Stimulated activated CD8-positive, alpha-beta memory T cell treated with anti-CD3 and anti-CD28 coated beads, Interleukin-7, amount 100 ng/mL, for 48 hours (primary cell): ENCODE results near the gene CHKB.
"Not testable (repeated sequence)": the region's sequence is repeated elsewhere in the genome, so short reads cannot be mapped to it uniquely, and the experiment has no call there.

Experiments used
- DNase-seq, 2 donors: peaks; one replicate each; pipeline ENCODE4 v3.0.0-alpha.2; 2020; ENCODE audit warnings: low read depth in 1 of 2; ENCODE audit errors: extremely low read depth in 1 of 2

Gene CHKB

DNA sequence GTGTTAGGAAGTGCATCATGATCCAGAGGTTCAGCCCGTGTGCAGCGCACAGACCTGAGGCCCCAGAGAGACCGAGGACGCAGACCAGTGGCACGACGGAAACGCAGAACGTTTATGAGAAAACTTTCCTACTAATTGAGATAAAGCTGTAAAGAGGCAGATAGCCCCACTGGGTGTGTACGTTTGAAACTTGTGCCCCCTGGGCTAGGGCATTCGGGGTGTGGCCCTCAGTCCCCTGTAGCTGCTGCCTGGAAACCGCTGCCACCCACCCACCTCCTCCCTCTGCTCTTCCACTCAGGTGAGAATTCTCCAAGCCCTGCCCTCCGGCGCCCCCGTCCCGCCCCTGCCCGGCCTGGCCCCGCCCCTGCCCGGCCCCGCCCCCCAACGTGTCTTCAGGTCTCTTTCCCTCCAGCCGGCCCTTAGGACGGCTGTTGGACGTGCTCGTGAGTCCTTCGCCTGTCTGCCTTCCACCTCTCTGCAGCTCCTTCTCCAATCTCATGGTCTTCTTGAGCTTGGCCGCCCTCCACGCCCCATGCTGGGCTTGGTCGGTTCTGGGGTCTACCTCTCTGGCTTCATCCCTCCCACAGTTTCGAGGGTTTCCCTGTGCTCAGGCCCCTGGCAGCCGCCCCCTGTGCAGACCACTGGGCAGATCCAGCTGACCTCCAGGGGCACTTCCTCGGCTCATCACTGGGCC lies 30.0 kb upstream of the CHKB start:
- no peak for DNase-seq

DNA sequence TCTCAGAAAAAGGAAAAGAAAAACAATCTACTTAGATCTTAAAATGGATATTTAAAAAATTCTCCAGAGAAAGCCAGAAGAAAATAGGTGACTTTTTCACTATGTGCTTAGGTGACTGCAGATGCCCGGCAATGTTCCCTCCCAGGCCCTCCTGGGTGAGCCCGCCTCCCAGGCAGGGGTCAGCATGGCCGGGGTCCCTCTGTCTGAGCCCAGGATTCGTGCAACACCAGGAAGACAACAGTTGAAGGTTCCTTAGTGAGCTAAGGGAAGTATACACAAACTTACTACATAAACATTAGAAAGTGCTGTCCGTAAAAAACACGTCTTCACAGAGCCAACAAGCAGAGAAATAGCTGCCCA lies 29.5 kb upstream of the CHKB start:
- no peak for DNase-seq

- DNase-seq = no peak
Measured at GRCh38 chr22:50611341-50612060, 28.9 kb upstream of the CHKB start.

GRCh38 chr22:50610581-50610980 lies 27.9 kb upstream of the CHKB start:
- no peak for DNase-seq

GRCh38 chr22:50610041-50610451 lies 27.4 kb upstream of the CHKB start:
- DNase-seq = no peak

GRCh38 chr22:50609599-50609998 lies 26.9 kb upstream of the CHKB start:
- DNase-seq = no peak

DNA sequence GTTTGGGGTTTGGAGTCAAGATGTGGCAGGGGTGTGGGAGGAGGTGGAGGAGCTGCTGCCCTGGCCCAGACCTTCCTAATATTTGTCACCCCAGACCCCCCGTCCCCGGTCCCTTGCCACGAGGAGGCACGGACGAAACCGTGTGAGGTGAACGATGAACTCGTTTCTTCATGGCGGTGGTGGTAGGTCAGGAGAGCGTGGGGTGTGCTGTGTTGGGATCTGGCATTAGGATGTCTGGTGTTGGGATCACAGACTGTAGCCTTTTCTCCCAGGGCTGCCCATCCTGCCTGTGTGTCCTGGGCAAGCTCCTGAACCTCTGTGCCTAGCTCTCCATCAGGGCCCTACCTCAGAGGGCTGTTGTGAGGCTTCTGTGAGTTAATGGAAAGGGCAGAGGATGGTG lies 26.3 kb upstream of the CHKB start:
- DNase-seq = no peak

DNA sequence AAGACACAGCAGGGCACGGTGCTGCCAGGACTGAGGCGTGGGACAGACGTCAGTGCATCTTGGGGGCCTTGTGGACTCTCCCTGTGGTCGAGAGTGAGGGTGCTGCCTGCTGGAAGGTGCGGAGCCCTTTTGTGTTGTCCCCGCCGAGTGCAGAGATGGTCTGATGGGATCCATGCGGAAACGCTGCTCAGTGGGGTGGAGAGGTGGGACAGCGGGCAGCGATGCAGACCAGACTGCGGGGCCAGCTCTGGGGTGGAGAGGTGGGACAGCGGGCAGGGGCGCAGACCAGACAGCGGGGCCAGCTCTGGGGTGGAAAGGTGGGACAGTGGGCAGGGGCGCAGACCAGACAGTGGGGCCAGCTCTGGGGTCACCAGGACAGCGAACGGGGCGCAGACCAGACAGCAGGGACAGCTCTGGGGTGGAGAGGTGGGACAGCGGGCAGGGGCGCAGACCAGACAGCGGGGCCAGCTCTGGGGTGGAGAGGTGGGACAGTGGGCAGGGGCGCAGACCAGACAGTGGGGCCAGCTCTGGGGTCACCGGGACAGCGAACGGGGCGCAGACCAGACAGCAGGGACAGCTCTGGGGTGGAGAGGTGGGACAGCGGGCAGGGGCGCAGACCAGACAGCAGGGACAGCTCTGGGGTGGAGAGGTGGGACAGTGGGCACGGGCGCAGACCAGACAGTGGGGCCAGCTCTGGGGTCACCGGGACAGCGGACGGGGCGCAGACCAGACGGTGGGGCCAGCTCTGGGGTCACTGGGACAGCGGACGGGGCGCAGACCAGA lies 25.6 kb upstream of the CHKB start:
- not testable (repeated sequence) for DNase-seq

GRCh38 chr22:50607659-50608020 lies 25.0 kb upstream of the CHKB start:
- DNase-seq = no peak

- no peak for DNase-seq
Measured at GRCh38 chr22:50606946-50607658, 24.5 kb upstream of the CHKB start.

DNA sequence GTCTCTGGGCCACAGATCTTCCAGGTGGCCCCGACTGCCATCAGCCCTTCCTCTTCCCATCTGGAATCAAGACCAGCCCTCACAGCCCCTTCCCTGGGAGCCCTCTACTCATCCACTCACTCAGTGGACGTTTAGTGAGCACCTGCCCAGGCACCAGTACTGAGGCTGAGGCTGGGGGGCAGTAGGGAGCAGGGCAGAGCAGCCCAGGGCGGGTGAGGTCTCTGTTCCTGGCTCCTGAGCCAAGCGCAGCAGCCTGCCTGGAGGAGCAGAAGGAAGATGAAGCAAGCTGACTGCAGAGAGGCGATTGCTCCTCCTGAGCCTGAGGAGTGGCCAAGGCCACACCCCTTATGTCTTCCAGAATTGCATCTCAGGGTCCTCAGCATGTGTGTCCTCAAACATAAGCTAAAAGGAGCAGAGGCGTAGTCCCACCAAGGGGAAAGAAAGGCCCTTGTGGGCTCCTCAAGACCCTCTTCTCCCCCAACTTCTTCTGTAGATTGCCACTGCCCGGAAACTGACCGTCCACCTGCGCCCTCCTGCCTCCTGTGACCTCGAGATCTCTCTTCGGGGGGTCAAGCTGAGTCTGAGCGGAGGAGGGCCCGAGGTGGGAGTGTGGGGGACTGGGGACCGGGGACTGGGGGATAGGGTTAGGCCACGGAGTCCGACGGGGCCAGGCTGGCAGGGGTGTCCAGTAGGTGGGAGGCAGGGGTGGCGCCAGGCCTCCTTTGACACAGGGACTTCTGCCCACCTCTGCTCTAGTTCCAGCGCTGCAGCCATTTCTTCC lies 23.7 kb upstream of the CHKB start:
- no peak for DNase-seq

DNA sequence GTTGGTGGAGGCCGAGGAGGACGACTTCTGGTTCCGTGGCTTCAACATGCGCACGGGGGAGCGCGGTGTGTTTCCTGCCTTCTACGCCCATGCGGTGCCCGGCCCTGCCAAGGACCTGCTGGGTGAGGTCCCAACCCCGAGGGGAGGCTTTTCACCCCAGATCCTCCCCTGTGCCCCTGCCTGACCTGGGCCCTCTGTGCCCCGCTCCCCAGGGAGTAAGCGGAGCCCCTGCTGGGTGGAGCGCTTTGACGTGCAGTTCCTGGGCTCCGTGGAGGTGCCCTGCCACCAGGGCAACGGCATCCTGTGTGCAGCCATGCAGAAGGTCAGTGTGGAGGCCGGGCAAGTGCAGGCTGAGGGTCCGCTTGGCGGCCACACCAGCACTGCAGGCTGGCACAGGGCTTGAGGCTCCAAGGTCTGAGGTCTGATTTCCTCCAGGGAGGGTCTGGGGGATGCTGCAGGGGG lies 23.0 kb upstream of the CHKB start:
- no peak for DNase-seq

- DNase-seq = no peak
Measured at GRCh38 chr22:50605002-50605612, 22.5 kb upstream of the CHKB start.

GRCh38 chr22:50604256-50605001 lies 21.8 kb upstream of the CHKB start:
- no peak for DNase-seq

DNA sequence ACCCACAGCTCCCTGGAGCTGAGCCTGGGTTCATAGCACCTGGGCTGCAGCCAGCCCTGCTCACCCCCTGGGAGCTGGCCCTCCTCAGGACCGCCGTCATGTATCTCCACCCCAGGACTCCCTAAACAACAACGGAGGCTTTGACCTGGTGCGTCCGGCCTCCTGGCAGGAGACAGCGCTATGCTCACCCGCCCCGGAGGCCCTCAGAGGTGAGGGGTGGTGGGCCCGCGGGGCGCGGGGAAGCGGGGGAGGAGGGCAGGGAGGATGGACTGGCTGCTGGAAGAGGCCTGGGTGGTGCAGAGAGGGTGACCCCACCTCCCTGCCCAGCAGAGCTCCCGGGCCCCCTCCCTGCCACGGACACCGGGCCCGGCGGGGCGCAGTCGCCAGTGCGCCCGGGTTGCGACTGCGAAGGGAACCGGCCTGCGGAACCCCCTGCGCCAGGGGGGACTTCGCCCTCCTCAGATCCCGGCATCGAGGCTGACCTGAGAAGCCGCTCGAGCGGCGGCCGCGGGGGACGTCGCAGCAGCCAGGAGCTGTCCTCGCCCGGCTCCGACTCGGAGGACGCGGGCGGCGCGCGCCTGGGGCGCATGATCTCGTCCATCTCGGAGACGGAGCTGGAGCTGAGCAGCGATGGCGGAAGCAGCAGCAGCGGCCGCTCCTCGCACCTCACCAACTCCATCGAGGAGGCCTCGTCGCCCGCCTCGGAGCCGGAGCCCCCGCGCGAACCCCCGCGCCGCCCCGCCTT lies 21.0 kb upstream of the CHKB start:
- DNase-seq = no peak

DNA sequence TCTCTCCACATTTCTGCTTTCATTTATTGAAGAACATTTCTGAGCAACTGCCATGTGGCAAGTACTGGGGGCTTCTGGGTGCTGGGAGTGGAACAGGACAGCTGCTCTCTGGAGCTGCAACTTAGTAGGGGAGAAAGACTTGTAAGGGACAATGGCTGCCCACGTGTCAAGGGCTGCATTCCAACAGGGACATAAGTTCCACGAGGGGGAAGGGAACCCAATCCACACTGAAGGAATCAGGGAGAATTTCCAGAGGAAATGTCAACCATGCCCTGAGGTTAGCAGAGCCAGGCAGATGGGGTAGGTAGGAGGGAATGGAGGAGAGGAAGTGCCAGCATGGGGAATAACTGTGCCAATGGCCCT lies 19.7 kb upstream of the CHKB start:
- DNase-seq = no peak

DNA sequence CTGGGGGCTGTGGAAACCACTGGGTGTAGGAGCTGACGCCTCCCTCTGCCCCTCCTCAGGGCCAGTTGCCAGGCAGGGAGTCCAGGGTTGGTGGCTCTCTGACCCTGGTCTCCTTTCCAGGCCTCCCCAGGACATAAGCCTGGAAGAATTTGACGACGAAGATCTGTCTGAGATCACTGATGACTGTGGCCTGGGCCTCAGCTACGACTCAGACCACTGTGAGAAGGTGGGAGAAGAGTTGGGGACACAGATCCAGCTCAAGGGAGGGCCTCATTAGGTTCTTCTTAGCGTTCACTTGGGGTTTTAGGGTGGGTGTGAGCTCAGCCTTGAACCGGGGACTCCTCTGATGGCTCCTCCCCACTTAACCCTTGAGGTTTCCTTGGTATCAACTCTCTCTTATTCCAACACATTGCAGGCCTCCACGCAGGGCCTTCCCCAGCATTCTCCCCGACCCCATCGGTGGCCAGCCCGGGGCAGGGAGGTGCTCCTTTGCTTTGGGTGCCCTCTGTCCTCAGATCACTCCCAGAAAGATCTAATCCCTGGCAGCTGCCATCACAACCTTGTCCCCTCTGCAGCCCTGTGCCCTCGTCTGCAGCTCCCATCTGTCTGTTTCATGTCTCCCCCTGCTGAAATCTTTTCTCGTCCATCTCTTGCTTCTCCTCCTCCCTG lies 19.2 kb upstream of the CHKB start:
- DNase-seq = no peak

DNA sequence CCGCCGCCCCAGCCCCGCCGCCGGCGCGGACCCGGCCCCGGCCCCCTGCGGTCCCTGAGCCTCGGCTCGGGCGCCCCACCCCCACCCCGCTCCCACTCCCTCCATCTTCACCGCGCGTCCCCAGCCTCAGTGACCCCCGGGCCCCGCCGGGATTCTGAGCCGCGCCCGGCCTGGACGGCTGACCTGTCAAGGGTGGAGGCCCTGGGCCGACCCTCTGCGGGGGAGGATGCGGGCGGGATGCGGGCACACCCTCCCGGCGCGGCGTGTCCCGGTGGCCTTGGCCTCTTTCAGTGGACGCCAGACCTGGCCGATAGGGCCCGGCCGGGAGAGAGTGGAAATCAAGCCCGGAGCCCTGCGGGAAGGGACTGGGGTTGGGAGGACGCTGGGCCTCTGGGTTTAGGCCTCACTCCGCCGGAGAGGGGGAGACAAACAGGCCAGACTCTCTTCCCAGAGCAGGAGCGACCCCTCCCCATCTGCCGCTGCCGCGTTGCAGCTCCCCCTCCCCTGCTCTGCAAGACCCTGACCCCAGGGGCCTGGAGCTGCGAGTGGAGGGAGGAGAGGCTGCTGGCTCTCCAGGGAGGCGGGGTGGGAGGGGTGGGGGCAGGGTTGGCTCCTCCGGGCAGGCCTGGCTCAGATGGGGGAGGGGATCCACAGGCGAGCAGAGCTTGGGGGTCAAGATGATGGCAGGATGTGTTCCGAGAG lies 18.5 kb upstream of the CHKB start:
- no peak for DNase-seq
